ENCODE data around the gene PAWR.

Gene PAWR

GRCh38 chr12:79558924-79559469 lies 131.8 kb downstream of the PAWR start:
- Histone ChIP-seq H3K79me2 (ENCODE audit: insufficient read depth, low read depth) (no peaks in the 10 kb centered on the region), H3K4me2 (no peak overlapping the region), H3K4me1 (ENCODE audit: low read depth, poor library complexity, severe bottlenecking) (no peaks in the 10 kb centered on the region), H3K36me3 (ENCODE audit: insufficient read depth) (no peaks in the 10 kb centered on the region), H4K20me1 (ENCODE audit: insufficient read depth) (no peaks in the 10 kb centered on the region), H3K27ac (no peak overlapping the region), H3K27me3 (ENCODE audit: insufficient read depth, low read depth) (no peaks in the 10 kb centered on the region), H3K9ac (no peak overlapping the region), H3K4me3 (IDR thresholded peaks at IDR 0.05; ENCODE audit: insufficient read depth, low read depth, low read length) (no peak overlapping the region), H2AFZ (ENCODE audit: low read depth) (no peak overlapping the region)
- no peak for TF ChIP-seq CTCF (conservative IDR thresholded peaks at IDR 0.05; ENCODE audit: low read depth, low read length)

GRCh38 chr12:79557690-79558315 lies 133.0 kb downstream of the PAWR start:
- H3K9ac ChIP-seq = no peak overlapping the region
- no peaks in the 10 kb centered on the region for H4K20me1 ChIP-seq (ENCODE audit: insufficient read depth)
- no peaks in the 10 kb centered on the region for H3K36me3 ChIP-seq (ENCODE audit: insufficient read depth)
- TF ChIP-seq CTCF (conservative IDR thresholded peaks at IDR 0.05; ENCODE audit: low read depth, low read length) = no peak
- no peak overlapping the region for H3K4me3 ChIP-seq (IDR thresholded peaks at IDR 0.05; ENCODE audit: insufficient read depth, low read depth, low read length)
- no peak overlapping the region for H2AFZ ChIP-seq (ENCODE audit: low read depth)
- no peaks in the 10 kb centered on the region for H3K79me2 ChIP-seq (ENCODE audit: insufficient read depth, low read depth)
- no peak overlapping the region for H3K4me2 ChIP-seq
- H3K27ac ChIP-seq = no peak overlapping the region
- no peaks in the 10 kb centered on the region for H3K27me3 ChIP-seq (ENCODE audit: insufficient read depth, low read depth)
- no peaks in the 10 kb centered on the region for H3K4me1 ChIP-seq (ENCODE audit: low read depth, poor library complexity, severe bottlenecking)

GRCh38 chr12:79555028-79555925 lies 135.5 kb downstream of the PAWR start:
- H3K27ac ChIP-seq = no peak overlapping the region
- H3K4me1 ChIP-seq (ENCODE audit: low read depth, poor library complexity, severe bottlenecking) = no peaks in the 10 kb centered on the region
- H4K20me1 ChIP-seq (ENCODE audit: insufficient read depth) = no peaks in the 10 kb centered on the region
- H3K9ac ChIP-seq = no peak overlapping the region
- no peaks in the 10 kb centered on the region for H3K79me2 ChIP-seq (ENCODE audit: insufficient read depth, low read depth)
- no peak overlapping the region for H3K4me2 ChIP-seq
- no peaks in the 10 kb centered on the region for H3K36me3 ChIP-seq (ENCODE audit: insufficient read depth)
- peak; percentile 63 for TF ChIP-seq CTCF (conservative IDR thresholded peaks at IDR 0.05; ENCODE audit: low read depth, low read length)
- H2AFZ ChIP-seq (ENCODE audit: low read depth) = no peak overlapping the region
- no peak overlapping the region for H3K4me3 ChIP-seq (IDR thresholded peaks at IDR 0.05; ENCODE audit: insufficient read depth, low read depth, low read length)
- no peaks in the 10 kb centered on the region for H3K27me3 ChIP-seq (ENCODE audit: insufficient read depth, low read depth)

- Histone ChIP-seq H3K9ac (no peak overlapping the region), H2AFZ (ENCODE audit: low read depth) (no peak overlapping the region), H3K36me3 (ENCODE audit: insufficient read depth) (no peaks in the 10 kb centered on the region), H3K27me3 (ENCODE audit: insufficient read depth, low read depth) (no peaks in the 10 kb centered on the region), H3K4me1 (ENCODE audit: low read depth, poor library complexity, severe bottlenecking) (no peaks in the 10 kb centered on the region), H4K20me1 (ENCODE audit: insufficient read depth) (no peaks in the 10 kb centered on the region), H3K27ac (no peak overlapping the region), H3K4me2 (no peak overlapping the region), H3K79me2 (ENCODE audit: insufficient read depth, low read depth) (no peaks in the 10 kb centered on the region), H3K4me3 (IDR thresholded peaks at IDR 0.05; ENCODE audit: insufficient read depth, low read depth, low read length) (no peak overlapping the region)
- no peak for TF ChIP-seq CTCF (conservative IDR thresholded peaks at IDR 0.05; ENCODE audit: low read depth, low read length)
Measured at GRCh38 chr12:79553863-79554574, 136.7 kb downstream of the PAWR start.

All from KMS-11 (cell line).